ENCODE measurements around the gene TNS3. TPM values are rescaled to one million over a fixed set of nuclear protein-coding genes. Genes with fewer than 3 reads are reported as not detected.

TNS3 gene
- polyA plus RNA-seq, 1 of the 3 experiments (the other 2 are of a cell fraction): 72.3 TPM

DNA sequence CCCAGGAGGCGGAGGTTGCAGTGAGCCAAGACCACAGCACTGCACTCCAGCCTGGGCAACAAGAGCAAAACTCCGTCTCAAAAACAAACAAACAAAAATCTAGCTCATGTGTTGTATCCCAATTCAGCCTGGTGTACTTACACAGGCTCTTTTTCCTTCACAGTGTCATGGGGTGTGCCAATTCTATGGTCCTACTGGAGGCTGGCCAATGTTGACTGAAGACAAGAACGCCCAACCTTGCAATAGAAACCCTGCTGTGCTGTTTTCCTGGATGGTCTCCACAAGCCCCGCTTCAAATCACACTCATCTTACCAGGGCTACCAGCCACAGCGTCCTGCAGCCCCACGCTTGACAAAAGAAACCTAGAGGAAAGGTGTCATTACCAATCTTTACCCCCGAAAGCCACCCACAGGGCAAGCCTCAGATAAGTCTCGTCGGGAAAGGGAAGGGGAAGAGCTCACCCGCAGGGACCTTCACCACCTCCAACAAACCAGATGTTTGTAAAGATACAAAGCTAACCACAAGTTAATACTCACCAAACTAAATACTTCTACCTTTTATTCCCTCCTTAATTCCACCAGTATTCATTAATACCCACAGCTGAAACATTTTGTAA is 64.8 kb downstream of the TNS3 start:
- Histone ChIP-seq H3K4me3 (ENCODE audit: low read depth in 2 of 2, low read length in 1 of 2) (no peak overlapping the region), H4K20me1 (ENCODE audit: insufficient read depth) (peaks cover 18% of the 10 kb centered on the region; the same call in 1 of the 2 replicates), H3K79me2 (ENCODE audit: insufficient read depth) (peaks cover 35% of the 10 kb centered on the region), H3K27ac (ENCODE audit: low read depth in 2 of 2, low read length in 1 of 2) (no peak overlapping the region), H2AFZ (ENCODE audit: low read depth) (no peak overlapping the region), H3K9me3 (no peaks in the 10 kb centered on the region), H3K4me1 (ENCODE audit: control insufficient read depth in 1 of 2, insufficient read depth in 2 of 2, low read depth in 1 of 2, low read length in 1 of 2) (peaks cover 7 to 11% of the 10 kb centered on the region in 2 experiments; a peak in 2 of 4 replicates), H3K9me2 (no peaks in the 10 kb centered on the region), H3K4me2 (no peak overlapping the region), H3K36me3 (replicated peaks in 1 of 2; ENCODE audit: control insufficient read depth in 1 of 2, insufficient read depth in 2 of 2, low read length in 1 of 2) (peaks cover 2 to 12% of the 10 kb centered on the region in 2 experiments), H3K9ac (no peak overlapping the region), H3F3A (replicated peaks; ENCODE audit: insufficient read depth) (peaks cover 16% of the 10 kb centered on the region), H3K27me3 (ENCODE audit: insufficient read depth) (no peaks in the 10 kb centered on the region)
- 90% methylated on average over 10 of the region's 10 CpGs for WGBS (ENCODE audit: low lambda C conversion rate)
- POLR2A ChIA-PET: no interaction called here
- TF ChIP-seq, protein P1, sequence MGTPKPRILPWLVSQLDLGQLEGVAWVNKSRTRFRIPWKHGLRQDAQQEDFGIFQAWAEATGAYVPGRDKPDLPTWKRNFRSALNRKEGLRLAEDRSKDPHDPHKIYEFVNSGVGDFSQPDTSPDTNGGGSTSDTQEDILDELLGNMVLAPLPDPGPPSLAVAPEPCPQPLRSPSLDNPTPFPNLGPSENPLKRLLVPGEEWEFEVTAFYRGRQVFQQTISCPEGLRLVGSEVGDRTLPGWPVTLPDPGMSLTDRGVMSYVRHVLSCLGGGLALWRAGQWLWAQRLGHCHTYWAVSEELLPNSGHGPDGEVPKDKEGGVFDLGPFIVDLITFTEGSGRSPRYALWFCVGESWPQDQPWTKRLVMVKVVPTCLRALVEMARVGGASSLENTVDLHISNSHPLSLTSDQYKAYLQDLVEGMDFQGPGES (IDR thresholded peaks at IDR 0.05; ENCODE audit: low read depth, low read length): no peak
- TF ChIP-seq JUND (IDR thresholded peaks at IDR 0.05): no peak
- no peak for TF ChIP-seq RAD21 (IDR thresholded peaks at IDR 0.05; ENCODE audit: low read length)
- no peak for TF ChIP-seq EP300 (IDR thresholded peaks at IDR 0.05; ENCODE audit: borderline replicate concordance in 1 of 2, low read depth in 1 of 2, low read length in 1 of 2)
- TF ChIP-seq TCF12 (IDR thresholded peaks at IDR 0.05): no peak
- no peak for TF ChIP-seq EZH2phosphoT487 (IDR thresholded peaks at IDR 0.05; ENCODE audit: borderline replicate concordance, low read depth)
- TF ChIP-seq TEAD4 (IDR thresholded peaks at IDR 0.05; ENCODE audit: borderline replicate concordance, insufficient read depth): no peak
- no peak for TF ChIP-seq TAF1 (IDR thresholded peaks at IDR 0.05; ENCODE audit: borderline replicate concordance, low read depth, low read length)
- CTCF ChIA-PET: interaction anchor here (0.9 to 1.7 kb wide), 2 partner anchors 14 to 251 kb away, joined by 3 to 4 read pairs; no protein-coding TSS in a partner anchor
- DNase-seq: no peak

DNA sequence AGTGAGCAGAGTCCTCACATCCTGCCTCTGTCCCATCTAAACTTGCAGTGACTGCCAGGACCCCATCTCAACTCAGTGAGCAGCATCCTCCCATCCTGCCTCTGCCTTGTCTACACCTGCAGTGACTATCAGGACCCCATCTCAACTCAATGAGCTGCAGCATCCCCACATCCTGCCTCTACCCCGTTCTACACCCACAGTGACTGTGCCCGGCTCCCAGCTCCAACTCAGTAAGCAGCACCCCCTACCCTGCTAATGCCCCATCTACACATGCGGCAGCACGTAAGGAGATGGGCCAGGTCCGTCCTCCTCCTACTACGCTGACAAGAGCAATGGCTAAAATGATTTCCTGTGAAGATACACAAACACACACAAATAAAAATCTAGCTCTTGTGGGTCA is 65.5 kb downstream of the TNS3 start:
- Histone ChIP-seq H3K36me3 (replicated peaks in 1 of 2; ENCODE audit: control insufficient read depth in 1 of 2, insufficient read depth in 2 of 2, low read length in 1 of 2) (peaks cover 2 to 17% of the 10 kb centered on the region in 2 experiments), H3K27me3 (ENCODE audit: insufficient read depth) (no peaks in the 10 kb centered on the region), H4K20me1 (ENCODE audit: insufficient read depth) (peaks cover 21% of the 10 kb centered on the region; the same call in 1 of the 2 replicates), H3K9me3 (no peaks in the 10 kb centered on the region), H3K9me2 (no peaks in the 10 kb centered on the region), H3K4me1 (ENCODE audit: control insufficient read depth in 1 of 2, insufficient read depth in 2 of 2, low read depth in 1 of 2, low read length in 1 of 2) (peaks cover 11 to 12% of the 10 kb centered on the region in 2 experiments; a peak in 2 of 4 replicates), H3K79me2 (ENCODE audit: insufficient read depth) (peaks cover 38% of the 10 kb centered on the region), H3K4me2 (no peak overlapping the region), H3K4me3 (ENCODE audit: low read depth in 2 of 2, low read length in 1 of 2) (no peak overlapping the region), H3K9ac (no peak overlapping the region), H2AFZ (ENCODE audit: low read depth) (no peak overlapping the region), H3F3A (replicated peaks; ENCODE audit: insufficient read depth) (peaks cover 16% of the 10 kb centered on the region), H3K27ac (ENCODE audit: low read depth in 2 of 2, low read length in 1 of 2) (no peak overlapping the region)
- TF ChIP-seq NRF1 (IDR thresholded peaks at IDR 0.05; ENCODE audit: low read depth, low read length): no peak
- no peak for TF ChIP-seq ELF1 (IDR thresholded peaks at IDR 0.05)
- TF ChIP-seq, protein P2, sequence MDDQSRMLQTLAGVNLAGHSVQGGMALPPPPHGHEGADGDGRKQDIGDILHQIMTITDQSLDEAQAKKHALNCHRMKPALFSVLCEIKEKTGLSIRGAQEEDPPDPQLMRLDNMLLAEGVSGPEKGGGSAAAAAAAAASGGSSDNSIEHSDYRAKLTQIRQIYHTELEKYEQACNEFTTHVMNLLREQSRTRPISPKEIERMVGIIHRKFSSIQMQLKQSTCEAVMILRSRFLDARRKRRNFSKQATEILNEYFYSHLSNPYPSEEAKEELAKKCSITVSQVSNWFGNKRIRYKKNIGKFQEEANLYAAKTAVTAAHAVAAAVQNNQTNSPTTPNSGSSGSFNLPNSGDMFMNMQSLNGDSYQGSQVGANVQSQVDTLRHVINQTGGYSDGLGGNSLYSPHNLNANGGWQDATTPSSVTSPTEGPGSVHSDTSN (IDR thresholded peaks at IDR 0.05): no peak
- TF ChIP-seq GATA2 (CRISPR knock-in tag; IDR thresholded peaks at IDR 0.05): no peak
- no peak for TF ChIP-seq POLR2AphosphoS5 (IDR thresholded peaks at IDR 0.05; ENCODE audit: low read depth, low read length)
- no peak for TF ChIP-seq TAF1 (IDR thresholded peaks at IDR 0.05; ENCODE audit: borderline replicate concordance, low read depth, low read length)
- TF ChIP-seq, protein P3, sequence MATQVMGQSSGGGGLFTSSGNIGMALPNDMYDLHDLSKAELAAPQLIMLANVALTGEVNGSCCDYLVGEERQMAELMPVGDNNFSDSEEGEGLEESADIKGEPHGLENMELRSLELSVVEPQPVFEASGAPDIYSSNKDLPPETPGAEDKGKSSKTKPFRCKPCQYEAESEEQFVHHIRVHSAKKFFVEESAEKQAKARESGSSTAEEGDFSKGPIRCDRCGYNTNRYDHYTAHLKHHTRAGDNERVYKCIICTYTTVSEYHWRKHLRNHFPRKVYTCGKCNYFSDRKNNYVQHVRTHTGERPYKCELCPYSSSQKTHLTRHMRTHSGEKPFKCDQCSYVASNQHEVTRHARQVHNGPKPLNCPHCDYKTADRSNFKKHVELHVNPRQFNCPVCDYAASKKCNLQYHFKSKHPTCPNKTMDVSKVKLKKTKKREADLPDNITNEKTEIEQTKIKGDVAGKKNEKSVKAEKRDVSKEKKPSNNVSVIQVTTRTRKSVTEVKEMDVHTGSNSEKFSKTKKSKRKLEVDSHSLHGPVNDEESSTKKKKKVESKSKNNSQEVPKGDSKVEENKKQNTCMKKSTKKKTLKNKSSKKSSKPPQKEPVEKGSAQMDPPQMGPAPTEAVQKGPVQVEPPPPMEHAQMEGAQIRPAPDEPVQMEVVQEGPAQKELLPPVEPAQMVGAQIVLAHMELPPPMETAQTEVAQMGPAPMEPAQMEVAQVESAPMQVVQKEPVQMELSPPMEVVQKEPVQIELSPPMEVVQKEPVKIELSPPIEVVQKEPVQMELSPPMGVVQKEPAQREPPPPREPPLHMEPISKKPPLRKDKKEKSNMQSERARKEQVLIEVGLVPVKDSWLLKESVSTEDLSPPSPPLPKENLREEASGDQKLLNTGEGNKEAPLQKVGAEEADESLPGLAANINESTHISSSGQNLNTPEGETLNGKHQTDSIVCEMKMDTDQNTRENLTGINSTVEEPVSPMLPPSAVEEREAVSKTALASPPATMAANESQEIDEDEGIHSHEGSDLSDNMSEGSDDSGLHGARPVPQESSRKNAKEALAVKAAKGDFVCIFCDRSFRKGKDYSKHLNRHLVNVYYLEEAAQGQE (IDR thresholded peaks at IDR 0.05; ENCODE audit: low read depth, low read length): no peak
- TF ChIP-seq SMC3 (IDR thresholded peaks at IDR 0.05; ENCODE audit: low read depth, low read length): no peak
- TF ChIP-seq YY1 (IDR thresholded peaks at IDR 0.05; ENCODE audit: low read depth): no peak
- TF ChIP-seq CHD2 (IDR thresholded peaks at IDR 0.05; ENCODE audit: low read length, partially characterized antibody): no peak
- TF ChIP-seq, protein P4, sequence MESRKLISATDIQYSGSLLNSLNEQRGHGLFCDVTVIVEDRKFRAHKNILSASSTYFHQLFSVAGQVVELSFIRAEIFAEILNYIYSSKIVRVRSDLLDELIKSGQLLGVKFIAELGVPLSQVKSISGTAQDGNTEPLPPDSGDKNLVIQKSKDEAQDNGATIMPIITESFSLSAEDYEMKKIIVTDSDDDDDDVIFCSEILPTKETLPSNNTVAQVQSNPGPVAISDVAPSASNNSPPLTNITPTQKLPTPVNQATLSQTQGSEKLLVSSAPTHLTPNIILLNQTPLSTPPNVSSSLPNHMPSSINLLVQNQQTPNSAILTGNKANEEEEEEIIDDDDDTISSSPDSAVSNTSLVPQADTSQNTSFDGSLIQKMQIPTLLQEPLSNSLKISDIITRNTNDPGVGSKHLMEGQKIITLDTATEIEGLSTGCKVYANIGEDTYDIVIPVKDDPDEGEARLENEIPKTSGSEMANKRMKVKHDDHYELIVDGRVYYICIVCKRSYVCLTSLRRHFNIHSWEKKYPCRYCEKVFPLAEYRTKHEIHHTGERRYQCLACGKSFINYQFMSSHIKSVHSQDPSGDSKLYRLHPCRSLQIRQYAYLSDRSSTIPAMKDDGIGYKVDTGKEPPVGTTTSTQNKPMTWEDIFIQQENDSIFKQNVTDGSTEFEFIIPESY (IDR thresholded peaks at IDR 0.05; ENCODE audit: borderline replicate concordance, low read depth): no peak
- TF ChIP-seq, protein P5, sequence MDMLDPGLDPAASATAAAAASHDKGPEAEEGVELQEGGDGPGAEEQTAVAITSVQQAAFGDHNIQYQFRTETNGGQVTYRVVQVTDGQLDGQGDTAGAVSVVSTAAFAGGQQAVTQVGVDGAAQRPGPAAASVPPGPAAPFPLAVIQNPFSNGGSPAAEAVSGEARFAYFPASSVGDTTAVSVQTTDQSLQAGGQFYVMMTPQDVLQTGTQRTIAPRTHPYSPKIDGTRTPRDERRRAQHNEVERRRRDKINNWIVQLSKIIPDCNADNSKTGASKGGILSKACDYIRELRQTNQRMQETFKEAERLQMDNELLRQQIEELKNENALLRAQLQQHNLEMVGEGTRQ (IDR thresholded peaks at IDR 0.05; ENCODE audit: borderline replicate concordance, low read depth, low read length): no peak
- WGBS (ENCODE audit: low lambda C conversion rate): 95% methylated on average over 6 of the region's 6 CpGs
- no peak for DNase-seq
- ChIA-PET POLR2A (no interaction called here), CTCF (interaction anchor here (1.7 kb wide), 1 partner anchor 14 kb away, joined by 4 read pairs; no protein-coding TSS in a partner anchor)

All from SK-N-SH (cell line).